Endothelial cell (in vitro differentiated cells): Measurements from ENCODE around the gene ATP6V1G1. TPM values are rescaled to one million over a fixed set of nuclear protein-coding genes. Genes with fewer than 3 reads are reported as not detected.
"Not testable (repeated sequence)": the region's sequence is repeated elsewhere in the genome, so short reads cannot be mapped to it uniquely, and the experiment has no call there.

Experiments used
- DNase-seq: peaks from one replicate; pipeline ENCODE4 v3.0.0; 2021; ENCODE audit warnings: low spot score
- H3K27ac Mint-ChIP-seq: one replicate; pipeline ENCODE4 v1.8.0; 2021; ENCODE audit warnings: mixed read lengths, inconsistent platforms; ENCODE audit not compliant: unreplicated experiment
- H3K27me3 Mint-ChIP-seq: one replicate; pipeline ENCODE4 v1.8.0; 2021; ENCODE audit warnings: mild to moderate bottlenecking, moderate library complexity, mixed read lengths, inconsistent platforms; ENCODE audit not compliant: unreplicated experiment
- H3K36me3 Mint-ChIP-seq: one replicate; pipeline ENCODE4 v1.8.0; 2021; ENCODE audit warnings: mild to moderate bottlenecking, low read depth, mixed read lengths, inconsistent platforms; ENCODE audit not compliant: unreplicated experiment
- H3K4me1 Mint-ChIP-seq: one replicate; pipeline ENCODE4 v1.8.0; 2021; ENCODE audit warnings: mild to moderate bottlenecking, mixed read lengths, inconsistent platforms; ENCODE audit not compliant: unreplicated experiment
- H3K4me3 Mint-ChIP-seq: one replicate; pipeline ENCODE4 v1.8.0; 2021; ENCODE audit warnings: mild to moderate bottlenecking, mixed read lengths, inconsistent platforms; ENCODE audit not compliant: unreplicated experiment
- H3K9me3 Mint-ChIP-seq: one replicate; pipeline ENCODE4 v1.8.0; 2021; ENCODE audit warnings: mixed read lengths, inconsistent platforms; ENCODE audit not compliant: unreplicated experiment
- CTCF ChIP-seq: fragments of 200-600 bp; sonication (generic); IDR thresholded peaks from one replicate; pipeline ENCODE4 v1.5.0; 2021; ENCODE audit warnings: antibody characterized with exemption; ENCODE audit not compliant: unreplicated experiment
- total RNA-seq: library from RNA; stranded (reverse); fragmentation: NEBNext Ultra II Directional; extraction: Animal tissue kit (Norgen Biotek cat#: 25700); gene quantifications from one replicate; pipeline ENCODE4 v1.2.1, GENCODE V29; 2021; ENCODE audit not compliant: unreplicated experiment

Gene ATP6V1G1
- total RNA-seq, 1 donor from 2014 or later: 96.0 TPM

GRCh38 chr9:114565204-114565603, 22.4 kb upstream of the ATP6V1G1 start:
- Mint-ChIP-seq H3K4me3 (no peak overlapping the region), H3K9me3 (no peaks in the 10 kb centered on the region), H3K4me1 (no peaks in the 10 kb centered on the region), H3K36me3 (no peaks in the 10 kb centered on the region), H3K27ac (no peak overlapping the region), H3K27me3 (peaks cover 6% of the 10 kb centered on the region)
- TF ChIP-seq CTCF: no peak
- DNase-seq: no peak

- Mint-ChIP-seq H3K4me3 (no peak overlapping the region), H3K27ac (no peak overlapping the region), H3K9me3 (no peaks in the 10 kb centered on the region), H3K4me1 (no peaks in the 10 kb centered on the region), H3K27me3 (peaks cover 2% of the 10 kb centered on the region), H3K36me3 (no peaks in the 10 kb centered on the region)
- TF ChIP-seq CTCF: no peak
- no peak for DNase-seq
Observed at GRCh38 chr9:114570742-114571141, 16.8 kb upstream of the ATP6V1G1 start.

GRCh38 chr9:114571391-114571790, 16.2 kb upstream of the ATP6V1G1 start:
- no peaks in the 10 kb centered on the region for H3K9me3 Mint-ChIP-seq
- H3K4me3 Mint-ChIP-seq: no peak overlapping the region
- no peaks in the 10 kb centered on the region for H3K36me3 Mint-ChIP-seq
- no peak for TF ChIP-seq CTCF
- no peak overlapping the region for H3K27ac Mint-ChIP-seq
- no peak for DNase-seq
- H3K4me1 Mint-ChIP-seq: no peaks in the 10 kb centered on the region
- peaks cover 5% of the 10 kb centered on the region for H3K27me3 Mint-ChIP-seq

DNA sequence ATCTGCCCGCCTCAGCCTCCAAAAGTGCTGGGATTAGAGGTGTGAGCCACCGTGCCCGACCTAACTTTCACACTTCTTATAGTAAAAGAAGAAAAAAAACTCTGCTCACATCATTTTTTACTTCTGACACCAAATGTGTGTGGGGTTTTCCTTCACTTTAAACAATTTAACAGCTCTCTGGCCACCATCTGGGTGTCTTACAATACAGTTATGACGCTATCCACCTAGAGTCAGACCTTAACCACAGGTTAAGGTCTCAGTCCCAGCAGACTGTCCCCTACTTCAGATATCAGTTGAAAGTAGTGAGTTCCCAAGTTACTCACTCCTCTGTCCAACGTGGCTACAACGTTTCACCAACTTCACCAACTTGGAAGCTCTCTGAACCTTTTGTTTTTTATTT, 15.4 kb upstream of the ATP6V1G1 start:
- no peak for TF ChIP-seq CTCF
- Mint-ChIP-seq H3K27ac (no peak overlapping the region), H3K4me3 (no peak overlapping the region), H3K27me3 (peaks cover 3% of the 10 kb centered on the region), H3K4me1 (no peaks in the 10 kb centered on the region), H3K36me3 (no peaks in the 10 kb centered on the region), H3K9me3 (no peaks in the 10 kb centered on the region)
- no peak for DNase-seq

- no peak overlapping the region for H3K4me3 Mint-ChIP-seq
- H3K27ac Mint-ChIP-seq: no peak overlapping the region
- H3K27me3 Mint-ChIP-seq: peaks cover 3% of the 10 kb centered on the region
- TF ChIP-seq CTCF: no peak
- H3K9me3 Mint-ChIP-seq: no peaks in the 10 kb centered on the region
- DNase-seq: no peak
- no peaks in the 10 kb centered on the region for H3K4me1 Mint-ChIP-seq
- no peaks in the 10 kb centered on the region for H3K36me3 Mint-ChIP-seq
Observed at GRCh38 chr9:114574438-114574837, 13.1 kb upstream of the ATP6V1G1 start.

- H3K4me3 Mint-ChIP-seq, H3K36me3 Mint-ChIP-seq, H3K27me3 Mint-ChIP-seq, H3K9me3 Mint-ChIP-seq, H3K4me1 Mint-ChIP-seq, H3K27ac Mint-ChIP-seq, DNase-seq: not testable (repeated sequence)
Observed at GRCh38 chr9:114576779-114577178, 10.8 kb upstream of the ATP6V1G1 start.

DNA sequence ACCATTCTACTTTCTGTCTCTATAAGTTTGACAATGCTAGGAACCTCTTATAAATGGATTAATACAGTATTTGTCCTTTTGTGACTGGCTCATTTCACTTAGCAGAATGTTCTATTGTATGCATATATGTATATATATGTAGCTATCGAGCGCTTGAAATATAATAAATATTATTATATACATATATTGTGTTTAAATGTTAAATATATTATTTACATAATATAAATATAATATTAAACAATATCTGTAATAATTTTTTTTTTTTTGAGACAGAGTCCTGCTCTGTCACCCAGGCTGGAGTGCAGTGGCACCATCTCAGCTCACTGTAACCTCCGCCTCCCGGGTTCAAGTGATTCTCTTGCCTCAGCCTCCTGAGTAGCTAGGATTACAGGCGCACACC, 9.4 kb upstream of the ATP6V1G1 start:
- H3K27me3 Mint-ChIP-seq, H3K27ac Mint-ChIP-seq, H3K9me3 Mint-ChIP-seq, H3K36me3 Mint-ChIP-seq, H3K4me1 Mint-ChIP-seq, DNase-seq, H3K4me3 Mint-ChIP-seq: not testable (repeated sequence)
